Epithelial cell of proximal tubule (primary cell): ENCODE measurements around the gene ZNF497. TPM values are rescaled to one million over a fixed set of nuclear protein-coding genes. Genes with fewer than 3 reads are reported as not detected.
"Not testable (repeated sequence)": the region's sequence is repeated elsewhere in the genome, so short reads cannot be mapped to it uniquely, and the experiment has no call there.

Experiments
- DNase-seq: peaks from one replicate; pipeline ENCODE4 v3.0.0-alpha.2; 2011; ENCODE audit warnings: low read depth
- H3K4me3 ChIP-seq: 2 replicates; pipeline ENCODE4 v1.5.1; 2011; ENCODE audit warnings: low read depth, mild to moderate bottlenecking, low read length
- CTCF ChIP-seq: conservative IDR thresholded peaks from 2 replicates; pipeline ENCODE4 v1.5.1; 2012; ENCODE audit warnings: low read depth, mild to moderate bottlenecking, low read length
- total RNA-seq: library from RNA; depleted of rRNA; stranded (reverse); fragments of >200 nt; gene quantifications from 2 replicates; pipeline ENCODE4 v1.2.3, GENCODE V29; 2015

The ZNF497 gene
- total RNA-seq, 1 donor from 2014 or later = 0.06 TPM

GRCh38 chr19:58310685-58311084 is 51.9 kb downstream of the ZNF497 start:
- TF ChIP-seq CTCF = peak; percentile 27
- H3K4me3 ChIP-seq, DNase-seq: not testable (repeated sequence)

GRCh38 chr19:58307736-58308135 is 54.8 kb downstream of the ZNF497 start:
- DNase-seq = no peak
- no peak for TF ChIP-seq CTCF
- H3K4me3 ChIP-seq = no peak overlapping the region

GRCh38 chr19:58305932-58306323 is 56.6 kb downstream of the ZNF497 start:
- DNase-seq = no peak
- H3K4me3 ChIP-seq = peak overlapping the region; percentile 75
- no peak for TF ChIP-seq CTCF

- H3K4me3 ChIP-seq = peak within 1 kb of the TSS; percentile 75
- no peak for TF ChIP-seq CTCF
- peak; percentile 72 for DNase-seq
Observed at GRCh38 chr19:58305065-58305931, 57.3 kb downstream of the ZNF497 start, which contains the start of gene ERVK3-1. Gene ERVK3-1, plus strand, starts transcription at chr19:58305377. Its CDS starts 6,792 bp downstream, at chr19:58312169.

- TF ChIP-seq CTCF = no peak
- H3K4me3 ChIP-seq = peak overlapping the region; percentile 75
- no peak for DNase-seq
Observed at GRCh38 chr19:58304748-58305064, 57.8 kb downstream of the ZNF497 start.

Other genes with a start within 250 kb of the ZNF497 start
- 4.1 and 7.1 TPM in 2 replicates for gene ZNF329, start 212.0 kb downstream of the ZNF497 start, total RNA-seq
- gene ZNF274, start 179.7 kb downstream of the ZNF497 start, total RNA-seq = 23.6 and 24.7 TPM in 2 replicates
- gene ZNF544, start 133.8 kb downstream of the ZNF497 start, total RNA-seq = 54.5 and 58.9 TPM in 2 replicates
- 4.2 and 4.5 TPM in 2 replicates for gene ZNF8, start 83.8 kb downstream of the ZNF497 start, total RNA-seq
- gene ERVK3-1, start 57.4 kb downstream of the ZNF497 start, total RNA-seq = 40.4 and 51.0 TPM in 2 replicates
- 1.3 and 1.9 TPM in 2 replicates for gene ZSCAN22, start 35.8 kb downstream of the ZNF497 start, total RNA-seq
- gene A1BG, start 9.3 kb downstream of the ZNF497 start, total RNA-seq = 2.7 and 20.1 TPM in 2 replicates
- gene ZNF837, start 18.3 kb upstream of the ZNF497 start, total RNA-seq = 2.4 and 11.5 TPM in 2 replicates
- gene RPS5, start 24.5 kb upstream of the ZNF497 start, total RNA-seq = 1,628 and 2,421 TPM in 2 replicates
- not detected in 2 replicates for gene RNF225, start 32.9 kb upstream of the ZNF497 start, total RNA-seq
- gene ZNF584, start 45.9 kb upstream of the ZNF497 start, total RNA-seq = 5.3 and 10.5 TPM in 2 replicates
- gene ZNF132, start 77.4 kb upstream of the ZNF497 start, total RNA-seq = 1.8 and 2.4 TPM in 2 replicates
- gene ZNF324B, start 88.9 kb upstream of the ZNF497 start, total RNA-seq = 0.98 and 3.8 TPM in 2 replicates
- 7.2 and 13.8 TPM in 2 replicates for gene ZNF324, start 104.3 kb upstream of the ZNF497 start, total RNA-seq
- gene ZNF446, start 113.6 kb upstream of the ZNF497 start, total RNA-seq = 8.6 and 9.7 TPM in 2 replicates
- 14.8 and 15.8 TPM in 2 replicates for gene SLC27A5, start 149.2 kb upstream of the ZNF497 start, total RNA-seq
- gene ZBTB45, start 157.1 kb upstream of the ZNF497 start, total RNA-seq = 18.2 and 23.7 TPM in 2 replicates
- 454 and 661 TPM in 2 replicates for gene TRIM28, start 181.3 kb upstream of the ZNF497 start, total RNA-seq
- gene CHMP2A, start 192.4 kb upstream of the ZNF497 start, total RNA-seq = 70.1 and 137 TPM in 2 replicates
- 37.4 and 49.9 TPM in 2 replicates for gene UBE2M, start 195.9 kb upstream of the ZNF497 start, total RNA-seq
- 8.0 and 12.7 TPM in 2 replicates for gene MZF1, start 210.6 kb upstream of the ZNF497 start, total RNA-seq